NK-92 treated with Interleukin-12 subunit alpha and Interleukin-12 subunit beta, amount 100 ng/mL, for 24 hours (cell line): ENCODE data around the gene IFT57.
"Not testable (repeated sequence)": the region's sequence is repeated elsewhere in the genome, so short reads cannot be mapped to it uniquely, and the experiment has no call there.

ENCODE experiments used
- DNase-seq: peaks from one replicate; lab custom pipeline; 2025; lab: John Stamatoyannopoulos, UW

The IFT57 gene, protein sequence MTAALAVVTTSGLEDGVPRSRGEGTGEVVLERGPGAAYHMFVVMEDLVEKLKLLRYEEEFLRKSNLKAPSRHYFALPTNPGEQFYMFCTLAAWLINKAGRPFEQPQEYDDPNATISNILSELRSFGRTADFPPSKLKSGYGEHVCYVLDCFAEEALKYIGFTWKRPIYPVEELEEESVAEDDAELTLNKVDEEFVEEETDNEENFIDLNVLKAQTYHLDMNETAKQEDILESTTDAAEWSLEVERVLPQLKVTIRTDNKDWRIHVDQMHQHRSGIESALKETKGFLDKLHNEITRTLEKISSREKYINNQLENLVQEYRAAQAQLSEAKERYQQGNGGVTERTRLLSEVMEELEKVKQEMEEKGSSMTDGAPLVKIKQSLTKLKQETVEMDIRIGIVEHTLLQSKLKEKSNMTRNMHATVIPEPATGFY

DNA sequence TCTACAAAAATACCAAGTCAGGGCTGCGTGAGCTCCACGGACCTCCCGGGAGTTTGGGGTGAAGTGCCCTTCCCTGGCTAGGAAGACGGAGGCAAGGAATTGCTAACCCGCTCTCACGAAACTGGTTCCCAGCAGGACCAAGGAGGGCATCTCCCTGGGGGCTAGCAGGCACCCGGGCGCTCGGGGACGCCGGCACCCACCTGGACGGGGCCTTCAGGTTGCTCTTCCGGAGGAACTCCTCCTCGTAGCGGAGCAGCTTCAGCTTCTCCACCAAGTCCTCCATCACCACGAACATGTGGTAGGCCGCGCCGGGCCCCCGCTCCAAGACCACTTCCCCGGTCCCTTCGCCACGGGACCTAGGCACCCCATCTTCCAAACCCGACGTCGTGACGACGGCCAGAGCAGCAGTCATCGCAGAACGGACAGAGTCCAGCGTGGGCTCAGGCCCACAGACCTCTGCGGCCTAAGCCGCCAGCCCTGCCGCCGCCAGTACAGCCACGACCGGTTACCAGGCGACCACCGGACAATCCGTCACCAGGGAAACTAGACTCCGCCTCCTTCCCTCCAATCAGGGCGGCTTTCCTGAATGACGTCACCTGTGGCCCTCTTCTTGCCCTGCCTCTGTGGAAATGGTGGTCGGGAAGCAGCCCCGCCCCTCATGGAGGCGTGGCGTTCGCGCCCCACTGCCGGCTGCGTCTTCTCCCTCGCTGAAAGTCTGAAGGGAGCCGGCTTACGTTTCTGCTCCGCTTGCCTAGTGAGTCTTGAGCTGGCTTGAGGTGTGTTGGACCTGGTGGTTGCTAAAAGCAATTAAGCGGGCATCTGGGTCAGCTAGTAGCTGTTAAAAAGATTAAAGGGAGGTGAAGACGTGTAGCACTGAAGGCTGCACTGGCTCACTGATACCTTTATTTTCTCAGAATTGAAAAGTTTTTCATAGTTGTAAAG is at the start of gene IFT57:
Gene IFT57, minus strand, starts transcription at position 514 of the 942 bp plus-strand sequence. Its CDS starts 102 bp downstream, at position 412.
- DNase-seq = peak; percentile 86

DNA sequence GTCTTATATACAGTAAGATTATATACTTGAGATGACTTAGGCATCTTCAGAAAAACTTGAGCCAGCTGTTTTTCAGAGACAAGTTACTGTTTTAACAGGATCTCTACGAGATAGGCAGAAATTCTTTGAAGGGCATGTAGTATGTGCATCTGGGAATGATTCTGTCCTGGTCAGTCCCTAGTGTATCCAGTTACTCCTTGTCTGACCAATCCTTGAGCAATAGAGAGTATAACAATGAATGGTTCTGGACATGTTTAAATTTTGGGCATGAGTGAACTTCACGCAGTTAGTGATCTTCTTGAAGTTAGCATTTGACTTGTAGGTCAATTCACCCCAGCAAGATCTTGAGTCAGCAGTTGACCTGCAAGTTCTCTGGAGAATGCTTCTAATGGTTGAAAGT is 49.4 kb upstream of the IFT57 start:
- no peak for DNase-seq

DNA sequence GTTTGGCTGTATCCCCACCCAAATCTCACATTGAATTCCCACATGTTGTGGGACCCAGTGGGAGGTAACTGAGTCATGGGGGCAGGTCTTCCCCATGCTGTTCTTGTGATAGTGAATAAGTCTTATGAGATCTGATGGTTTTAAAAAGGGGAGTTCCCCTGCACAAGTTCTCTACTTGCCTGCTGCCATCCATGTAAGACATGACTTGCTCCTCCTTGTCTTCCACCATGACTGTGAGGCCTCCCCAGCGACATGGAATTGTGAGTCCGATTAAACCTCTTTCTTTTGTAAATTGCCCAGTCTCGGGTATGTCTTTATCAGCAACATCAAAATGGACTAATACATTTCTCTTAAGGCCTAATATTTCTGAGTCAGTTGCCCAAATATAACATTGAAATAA is 46.0 kb upstream of the IFT57 start:
- DNase-seq = not testable (repeated sequence)

DNA sequence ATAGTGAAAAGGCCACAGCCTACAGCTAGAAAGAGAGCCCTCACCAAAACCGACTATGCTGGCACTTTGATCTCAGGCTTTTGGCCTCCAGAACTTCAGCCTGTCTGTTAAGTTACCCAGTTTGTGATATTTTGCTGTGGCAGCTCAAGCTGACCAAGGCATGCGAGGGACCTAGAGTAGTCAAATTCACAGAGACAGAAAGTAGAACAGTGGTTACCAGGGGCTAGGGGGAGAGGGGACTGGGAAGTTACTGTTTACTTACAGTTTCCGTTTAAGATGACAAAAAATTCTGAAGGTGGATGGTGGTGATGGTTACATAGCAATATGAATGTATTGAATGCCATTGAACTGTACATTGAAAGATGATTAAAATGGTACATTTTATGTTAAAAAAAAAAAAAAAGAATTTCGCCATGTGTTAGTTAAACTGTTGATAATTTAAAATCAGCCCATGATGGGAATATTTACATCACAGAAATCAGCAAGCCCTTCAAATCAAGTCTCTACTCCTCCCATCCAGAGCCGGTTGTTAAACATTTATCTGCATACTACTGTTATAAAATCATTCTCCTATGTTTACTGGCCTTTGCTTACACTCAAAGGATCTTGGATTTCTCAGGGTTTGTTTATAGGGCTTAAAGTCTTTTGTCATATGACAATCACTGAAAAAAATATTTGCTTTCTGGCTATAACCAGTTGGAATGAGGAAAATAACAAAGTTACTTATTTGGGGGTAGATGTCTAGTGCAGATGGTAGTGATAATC is 42.5 kb upstream of the IFT57 start:
- DNase-seq = not testable (repeated sequence)

DNA sequence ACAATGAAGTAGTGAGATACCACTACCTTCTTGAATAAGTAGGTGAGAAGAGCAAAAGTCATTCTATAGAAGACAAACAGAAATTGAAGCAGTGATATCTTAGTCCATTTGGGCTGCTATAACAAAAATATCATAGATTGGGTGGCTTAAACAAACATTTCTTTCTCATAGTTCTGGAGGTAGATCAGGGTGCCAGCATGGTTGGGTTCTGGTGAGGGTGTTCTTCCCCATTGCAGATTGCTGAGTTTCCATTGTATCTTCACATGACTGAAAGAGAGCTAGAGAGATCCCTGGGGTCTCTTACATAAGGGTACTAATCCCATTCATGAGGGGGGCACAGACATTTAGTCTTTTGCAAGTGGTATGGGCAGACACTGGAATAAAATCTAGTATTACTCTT is 32.9 kb upstream of the IFT57 start:
- no peak for DNase-seq

DNA sequence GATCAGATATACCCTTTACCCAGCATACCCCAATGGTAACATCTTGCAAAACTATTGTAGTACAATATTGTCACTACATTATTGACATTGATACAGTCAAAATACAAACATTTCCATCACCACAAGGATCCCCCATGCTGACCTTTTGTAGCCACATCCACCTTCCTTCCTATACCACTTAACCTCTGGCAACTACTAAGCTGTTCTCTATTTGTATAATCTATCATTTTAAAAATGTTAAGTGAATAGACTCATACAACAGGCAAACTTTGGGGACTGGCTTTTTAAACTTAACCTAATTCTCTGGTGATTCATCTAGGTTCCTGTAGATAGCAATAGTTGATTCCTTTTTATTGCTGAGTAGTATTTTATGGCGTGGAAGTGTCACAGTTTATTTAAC is 29.6 kb upstream of the IFT57 start:
- DNase-seq = no peak

DNA sequence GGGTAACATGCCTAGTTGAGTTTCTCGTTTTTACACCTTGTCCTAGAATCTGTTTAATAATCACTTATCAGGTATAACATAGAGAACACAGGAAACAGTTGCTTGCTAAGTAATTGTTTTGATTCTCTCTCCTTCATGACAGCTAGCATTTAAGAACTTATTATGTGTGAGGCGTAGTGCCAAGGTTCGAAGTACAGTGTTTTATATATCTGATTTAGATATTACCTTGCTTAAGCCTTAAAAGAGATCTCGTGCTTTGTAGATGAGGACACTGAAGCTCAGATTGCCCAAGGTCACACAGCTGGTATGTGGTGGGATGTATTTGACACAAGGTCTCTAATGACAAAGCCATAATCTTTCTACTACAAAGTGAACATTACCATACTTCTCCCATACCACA is 29.0 kb upstream of the IFT57 start:
- no peak for DNase-seq

DNA sequence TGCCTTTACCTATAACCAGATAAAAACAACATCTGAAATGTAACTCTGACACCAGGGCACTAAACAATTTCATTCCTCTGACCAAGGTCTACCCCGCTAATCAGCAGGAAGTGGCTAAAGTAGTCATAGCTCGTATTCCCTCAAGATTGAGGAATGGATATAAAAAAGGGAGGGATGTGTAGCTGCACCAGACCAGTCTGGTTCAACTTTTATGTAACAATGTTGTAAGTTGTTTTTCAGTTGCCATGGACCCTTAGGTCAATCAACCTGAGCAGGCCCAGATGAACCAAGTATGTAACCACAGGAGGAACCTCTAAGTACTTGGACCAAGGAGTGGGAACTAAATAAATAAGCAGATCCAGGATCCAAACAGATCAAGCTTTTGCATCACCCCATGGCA is 28.4 kb upstream of the IFT57 start:
- no peak for DNase-seq

DNA sequence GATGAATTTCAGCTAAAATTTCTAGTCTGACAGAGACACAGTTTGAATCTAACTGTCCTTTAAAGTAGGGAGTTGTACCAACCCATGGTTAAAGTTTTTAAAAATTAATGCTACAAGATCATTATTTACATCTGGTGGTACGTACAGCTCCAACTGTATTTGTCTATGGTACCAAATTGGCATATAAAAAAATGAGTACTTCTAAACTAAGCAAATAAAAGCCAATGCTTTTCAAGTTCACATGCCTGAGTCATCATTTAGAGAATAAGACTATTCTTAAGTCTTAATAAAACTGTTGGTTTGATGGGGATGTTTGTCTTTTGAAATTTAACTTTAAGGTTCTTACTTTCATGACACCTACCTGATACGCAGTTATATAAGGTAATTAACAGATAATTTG is 21.0 kb upstream of the IFT57 start:
- DNase-seq = no peak

DNA sequence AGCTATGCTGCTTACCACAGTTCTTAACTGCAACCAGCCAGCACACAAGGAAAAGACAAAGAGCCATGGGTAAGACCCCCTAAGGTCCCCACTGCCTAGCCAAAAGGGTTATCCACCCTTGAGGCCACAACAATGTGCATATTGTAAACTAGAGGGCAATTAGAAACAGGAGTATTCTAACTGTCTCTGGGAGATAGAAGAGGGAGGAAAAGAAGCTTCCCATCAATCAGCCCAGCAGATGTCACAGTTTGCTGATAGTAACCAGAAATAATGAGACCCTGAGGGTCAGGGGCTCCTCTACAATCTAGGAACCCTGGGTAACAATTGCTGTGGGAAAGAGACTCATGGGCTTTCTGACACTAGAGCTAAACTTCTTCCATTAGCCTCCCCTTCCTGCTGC is 20.6 kb upstream of the IFT57 start:
- DNase-seq = no peak

DNA sequence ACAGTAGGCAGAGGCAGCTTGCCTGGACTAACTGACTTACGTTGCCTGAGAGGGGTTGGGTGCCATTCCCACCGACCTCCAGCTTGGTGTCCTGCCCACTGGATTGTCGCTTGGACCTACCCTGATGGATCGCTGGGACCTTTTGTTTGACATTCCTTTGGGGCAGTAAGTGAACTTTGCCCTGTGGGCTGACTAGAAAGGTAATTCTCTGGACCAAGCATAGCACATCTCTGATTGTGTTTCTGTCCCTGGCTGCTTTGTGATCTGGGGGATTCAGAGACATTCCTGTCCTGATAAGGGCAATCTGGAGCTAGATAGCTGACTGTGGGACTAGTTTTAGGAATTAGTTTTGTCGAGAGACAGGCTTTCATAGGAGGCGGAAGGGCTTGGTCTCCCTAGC is 19.5 kb upstream of the IFT57 start:
- DNase-seq = no peak

DNA sequence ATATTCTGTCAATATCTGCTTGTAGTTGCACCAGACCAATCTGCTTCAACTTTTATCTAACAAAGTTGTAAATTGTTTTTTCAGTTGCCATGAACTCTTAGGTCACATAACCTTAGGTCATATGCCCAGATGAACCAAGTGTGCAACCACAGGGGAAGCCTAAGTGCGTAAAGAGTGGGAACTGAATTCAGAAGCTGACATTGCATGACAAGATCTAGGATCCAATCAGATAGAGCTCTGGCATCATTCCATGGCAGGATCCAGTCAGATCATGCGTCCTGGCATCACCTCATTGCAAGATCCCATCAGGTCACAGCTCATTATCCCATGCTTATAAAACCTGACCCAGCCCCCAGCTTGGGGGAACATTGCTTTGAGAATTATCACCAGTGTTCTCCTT is 18.9 kb upstream of the IFT57 start:
- no peak for DNase-seq

DNA sequence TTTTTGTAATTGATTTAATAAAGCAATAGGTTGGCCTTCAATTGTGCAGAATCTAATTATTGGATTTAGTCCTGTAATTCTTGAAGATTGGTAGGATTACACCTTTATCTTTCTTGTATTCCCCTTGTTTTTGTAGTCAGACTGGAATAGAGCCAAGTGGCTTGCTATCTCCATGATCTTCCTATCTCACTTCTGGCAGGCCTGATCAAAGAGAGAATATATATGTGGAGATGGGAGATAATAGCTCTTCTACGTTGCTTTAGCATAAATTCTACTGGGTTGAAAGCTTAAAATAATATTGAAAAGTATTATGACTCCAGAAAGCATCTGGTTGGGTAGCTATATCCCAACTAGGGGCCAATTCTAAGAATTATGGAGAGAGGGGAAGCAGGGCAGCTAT is 16.9 kb upstream of the IFT57 start:
- DNase-seq = no peak

DNA sequence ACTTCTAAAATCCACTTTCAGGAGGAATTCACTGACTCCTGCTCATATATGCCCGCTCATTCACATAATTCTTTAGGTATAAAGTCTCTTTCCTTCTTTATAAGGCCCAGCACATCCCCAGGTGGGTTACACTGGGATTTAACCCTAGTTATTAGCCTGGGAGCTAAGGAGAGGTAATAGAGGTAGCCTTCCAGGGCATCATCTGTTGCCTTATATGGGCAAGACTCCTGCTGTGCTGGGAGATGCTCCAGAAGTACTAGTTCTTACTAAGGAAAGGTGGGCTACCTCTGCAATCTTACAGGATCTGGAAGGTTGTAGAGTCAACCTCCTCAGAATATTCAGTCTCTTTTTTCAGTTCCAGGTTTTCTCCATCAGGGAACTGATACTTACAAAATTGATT is 13.1 kb upstream of the IFT57 start:
- no peak for DNase-seq

DNA sequence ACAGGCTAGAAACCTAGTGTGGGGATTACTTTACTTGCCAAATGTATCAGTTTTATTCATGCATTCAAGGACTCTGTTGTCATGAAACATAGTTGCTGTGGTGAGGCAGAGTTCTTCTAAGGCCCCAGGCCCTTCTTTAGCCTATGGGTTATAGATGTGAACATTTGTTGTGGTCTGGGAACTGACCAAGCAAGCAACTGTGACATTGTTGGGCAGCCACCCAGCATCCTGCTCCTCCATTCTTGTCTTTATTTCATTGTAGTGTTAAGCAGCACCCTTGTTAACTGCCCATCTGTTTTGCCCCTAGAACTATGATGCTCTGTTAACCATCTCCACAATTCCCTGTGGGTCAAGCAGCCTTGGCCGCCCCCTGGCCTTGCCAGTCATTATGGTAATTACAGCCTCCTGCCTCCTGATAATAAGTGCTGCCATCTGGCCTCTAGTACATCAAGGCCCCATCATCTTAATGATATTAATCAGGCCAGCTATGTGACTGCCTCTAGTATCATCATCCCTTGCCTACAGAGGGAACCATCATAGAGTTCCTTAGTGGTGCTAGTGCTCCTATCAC is 12.2 kb upstream of the IFT57 start:
- DNase-seq = no peak

DNA sequence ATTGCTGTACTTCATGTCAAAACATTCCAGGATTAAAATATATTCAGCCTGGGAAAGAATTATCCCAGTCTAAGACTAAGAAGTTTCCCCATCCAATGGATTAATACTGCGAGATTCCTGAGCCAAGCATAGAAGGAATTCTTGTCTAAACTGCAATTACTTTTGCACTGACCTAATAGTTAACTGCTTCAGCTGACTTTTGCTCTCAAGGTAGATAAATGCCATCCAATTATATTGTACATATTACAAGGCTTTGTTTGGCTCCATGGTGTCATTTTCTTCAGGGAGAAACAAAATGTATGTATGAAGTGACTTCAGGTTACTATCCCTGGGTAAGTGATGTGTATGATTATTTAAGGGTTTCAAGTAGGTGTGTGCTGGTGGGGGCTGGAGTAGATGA is 6.1 kb upstream of the IFT57 start:
- no peak for DNase-seq

DNA sequence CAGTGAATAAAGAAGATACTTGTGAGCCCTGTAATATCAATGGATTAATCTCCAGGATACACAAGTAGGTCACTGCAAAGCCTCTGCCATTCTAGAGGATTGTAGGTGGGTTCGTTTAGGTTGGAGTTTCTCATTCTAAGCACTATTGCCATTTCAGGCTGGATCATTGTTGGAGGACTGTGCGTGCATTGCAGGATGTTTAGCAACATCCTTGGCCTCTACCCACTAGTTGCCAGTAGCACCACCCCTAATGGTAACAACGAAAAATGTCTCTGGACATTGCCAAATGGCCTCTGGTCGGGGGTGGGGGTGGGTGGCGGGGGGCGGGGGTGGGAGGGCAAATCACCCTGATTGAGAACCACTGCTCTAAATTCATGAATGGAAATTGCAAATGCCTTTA is 4.9 kb upstream of the IFT57 start:
- DNase-seq = no peak

DNA sequence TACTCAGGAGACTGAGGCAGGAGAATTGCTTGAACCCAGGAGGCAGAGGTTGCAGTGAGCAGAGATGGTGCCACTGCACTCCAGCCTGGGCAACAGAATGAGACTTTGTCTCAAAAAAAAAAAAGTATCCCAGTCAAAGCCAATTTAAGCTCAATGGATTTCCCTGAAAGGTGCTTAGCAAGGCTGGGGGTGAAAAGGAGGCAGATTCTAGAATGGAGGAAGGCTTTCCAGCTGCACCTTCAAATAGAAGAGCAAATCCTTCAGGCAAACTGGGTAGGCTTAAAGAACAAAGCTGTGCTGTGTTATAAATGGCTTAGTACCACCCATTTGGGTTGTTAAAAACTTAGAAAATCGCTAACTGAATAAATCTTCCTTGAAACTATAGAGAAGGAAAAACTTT is 3.0 kb upstream of the IFT57 start:
- DNase-seq = no peak

DNA sequence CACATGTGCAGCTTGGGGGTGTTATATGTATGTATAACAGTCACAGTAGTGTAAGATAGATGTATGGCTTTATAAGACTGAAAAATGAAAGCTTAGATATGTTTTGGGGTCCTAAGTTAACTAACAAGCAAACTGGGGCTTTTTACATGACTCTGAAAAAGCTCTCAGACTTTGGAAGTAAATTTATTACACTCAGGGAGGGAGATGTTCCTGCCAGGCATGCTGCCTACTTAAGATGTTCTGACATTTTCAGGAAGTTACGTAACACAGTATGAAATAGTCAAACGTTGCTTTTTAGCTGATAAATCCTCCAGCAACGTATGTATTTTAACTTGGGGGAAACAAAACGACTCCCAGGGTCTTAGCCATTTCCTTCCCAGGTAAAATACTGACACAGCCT is 1.7 kb upstream of the IFT57 start:
- DNase-seq = no peak

DNA sequence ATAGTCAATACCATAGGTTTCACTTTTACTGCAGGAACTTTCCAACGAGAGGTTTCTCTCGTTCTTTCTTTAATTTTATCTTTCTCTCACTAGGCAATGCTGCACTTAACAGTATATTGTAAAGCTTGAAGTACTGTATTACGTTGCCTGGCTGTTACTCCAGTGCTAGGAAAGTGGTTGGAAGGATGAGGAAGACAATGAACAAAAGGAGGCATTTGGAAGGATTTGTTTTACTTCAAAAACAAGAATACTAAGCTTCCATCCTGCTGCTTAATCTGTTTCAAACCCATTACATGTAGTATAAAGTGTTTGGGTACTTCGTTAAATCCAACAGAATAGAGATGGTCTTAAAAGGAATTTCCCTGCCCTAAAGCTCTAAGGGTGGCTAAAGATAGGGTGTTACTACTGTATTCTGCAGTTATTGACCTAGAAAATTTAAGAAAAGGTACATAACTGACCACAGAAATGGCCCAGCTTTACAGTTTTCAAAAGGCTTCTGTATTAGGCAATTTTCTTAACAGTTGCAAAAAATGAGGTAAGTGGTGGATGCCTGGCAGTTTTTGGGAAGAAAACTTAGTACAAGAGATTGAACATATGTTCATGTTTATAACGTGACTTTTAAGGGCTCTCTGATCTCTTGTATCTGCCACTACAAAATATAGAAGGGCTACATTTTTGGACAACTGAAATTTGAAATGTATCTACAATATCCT is 785 bp upstream of the IFT57 start:
- DNase-seq = no peak

DNA sequence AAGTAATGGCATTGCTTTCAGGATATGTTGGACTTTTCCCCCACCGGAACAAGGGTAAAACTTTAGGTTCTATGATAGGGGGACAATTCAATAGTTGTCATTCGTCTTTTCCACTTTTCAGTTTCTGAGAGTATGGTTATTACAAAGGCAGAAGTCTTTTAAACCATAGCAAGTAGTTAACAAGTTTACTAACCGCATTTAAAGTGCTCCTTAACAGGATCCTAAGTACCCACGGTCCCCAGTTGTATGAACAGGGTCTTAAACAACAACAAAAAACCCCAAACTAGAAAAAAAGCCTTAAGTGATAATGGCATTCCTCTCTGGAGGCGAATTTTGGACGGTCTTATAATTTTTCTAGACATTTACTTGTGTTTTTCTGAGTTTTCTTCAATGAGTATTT is 831 bp downstream of the IFT57 start:
- DNase-seq = no peak
